HEK293 (cell line): Measurements from ENCODE around the gene TDO2.

ENCODE experiments used
- CTCF ChIA-PET: fragments of 350-600 bp; formaldehyde crosslinking; extraction: SDS; loops from one replicate; lab custom pipeline; 2021; ENCODE audit warnings: antibody characterized with exemption; lab: Yijun Ruan, JAX
- POLR2A ChIA-PET: fragments of 300-600 bp; formaldehyde crosslinking; extraction: SDS; loops from one replicate; lab custom pipeline; 2020; ENCODE audit warnings: antibody characterized with exemption, inconsistent platforms; lab: Yijun Ruan, JAX
- H3K27ac ChIP-seq: fragments of 200-500 bp; sonication (Bioruptor generic); 2 replicates; pipeline ENCODE4 v1.5.1; 2014; ENCODE audit warnings: low read depth, low read length, control low read depth, inconsistent platforms; ENCODE audit errors: extremely low read depth
- H3K36me3 ChIP-seq, 2 experiments: fragments of 200-500 bp in 1 of 2; sonication (Bioruptor generic) in 1 of 2; 1 replicate in 1 of 2; 2 replicates in 1 of 2; pipeline ENCODE4 v1.5.1; 2014 to 2017; ENCODE audit warnings: inconsistent platforms in 2 of 2, low read length in 2 of 2; ENCODE audit not compliant: control insufficient read depth in 2 of 2, insufficient read depth in 1 of 2
- H3K4me1 ChIP-seq: fragments of 200-500 bp; sonication (Bioruptor generic); 2 replicates; pipeline ENCODE4 v1.5.1; 2014; ENCODE audit warnings: mild to moderate bottlenecking, low read length, inconsistent platforms; ENCODE audit not compliant: control insufficient read depth, insufficient read depth
- H3K4me3 ChIP-seq: 2 replicates; pipeline ENCODE4 v1.5.1; 2011; ENCODE audit warnings: low read depth, mild to moderate bottlenecking, control low read depth, low read length, moderate library complexity
- H3K9me3 ChIP-seq: fragments of 200-500 bp; sonication (Bioruptor generic); 2 replicates; pipeline ENCODE4 v1.5.1; 2014; ENCODE audit warnings: low read depth, low read length, inconsistent platforms; ENCODE audit not compliant: control insufficient read depth, insufficient read depth
- GLIS2 ChIP-seq: fragments of 450-650 bp; formaldehyde crosslinking; IDR thresholded peaks from 2 replicates; pipeline ENCODE4 v1.5.1; 2016; ENCODE audit warnings: missing biosample characterization, missing genetic modification characterization
- SALL2 ChIP-seq: fragments of 450-650 bp; formaldehyde crosslinking; IDR thresholded peaks from 2 replicates; pipeline ENCODE4 v1.5.0; 2017; ENCODE audit warnings: missing biosample characterization, mild to moderate bottlenecking, missing genetic modification characterization, borderline replicate concordance
- SETDB1 ChIP-seq: IDR thresholded peaks from one replicate; pipeline ENCODE4 v1.6.1; 2017; ENCODE audit warnings: mild to moderate bottlenecking, low read length, moderate library complexity, mixed read lengths; ENCODE audit not compliant: insufficient read length
- ZBTB1 ChIP-seq: fragments of 450-650 bp; formaldehyde crosslinking; IDR thresholded peaks from 2 replicates; pipeline ENCODE4 v1.5.1; 2016; ENCODE audit warnings: missing biosample characterization, missing genetic modification characterization
- ZBTB44 ChIP-seq: fragments of 450-650 bp; IDR thresholded peaks from 2 replicates; pipeline ENCODE4 v1.5.1; 2018; ENCODE audit warnings: missing biosample characterization, mild to moderate bottlenecking, missing genetic modification characterization
- ZEB2 ChIP-seq: fragments of 450-650 bp; formaldehyde crosslinking; IDR thresholded peaks from 2 replicates; pipeline ENCODE4 v1.5.1; 2016; ENCODE audit warnings: missing biosample characterization, missing genetic modification characterization
- ZIC2 ChIP-seq: fragments of 450-650 bp; formaldehyde crosslinking; IDR thresholded peaks from 2 replicates; pipeline ENCODE4 v1.5.1; 2016; ENCODE audit warnings: missing biosample characterization, missing genetic modification characterization
- ZNF114 ChIP-seq: fragments of 450-650 bp; formaldehyde crosslinking; IDR thresholded peaks from 2 replicates; pipeline ENCODE4 v1.5.0; 2017; ENCODE audit warnings: missing biosample characterization, missing genetic modification characterization
- ZNF169 ChIP-seq: fragments of 450-650 bp; formaldehyde crosslinking; IDR thresholded peaks from 2 replicates; pipeline ENCODE4 v1.5.1; 2016; ENCODE audit warnings: missing biosample characterization, missing genetic modification characterization
- ZNF274 ChIP-seq, 2 experiments: fragments of 200-500 bp in 1 of 2; fragments of 450-650 bp in 1 of 2; sonication (Bioruptor generic) in 1 of 2; formaldehyde crosslinking in 1 of 2; IDR thresholded peaks; 2 replicates each; pipeline versions ENCODE4 v1.5.1 to v1.6.1; 2014 to 2016; ENCODE audit warnings: borderline replicate concordance in 1 of 2, inconsistent platforms in 1 of 2, low read length in 1 of 2, missing biosample characterization in 1 of 2, missing genetic modification characterization in 1 of 2
- ZNF404 ChIP-seq: fragments of 450-650 bp; formaldehyde crosslinking; IDR thresholded peaks from 2 replicates; pipeline ENCODE4 v1.5.1; 2017; ENCODE audit warnings: missing biosample characterization, missing genetic modification characterization
- ZNF426 ChIP-seq: fragments of 450-650 bp; formaldehyde crosslinking; IDR thresholded peaks from 2 replicates; pipeline ENCODE4 v1.5.1; 2017; ENCODE audit warnings: missing biosample characterization, missing genetic modification characterization, mild to moderate bottlenecking, inconsistent platforms, moderate library complexity
- ZNF580 ChIP-seq: fragments of 450-650 bp; formaldehyde crosslinking; IDR thresholded peaks from 2 replicates; pipeline ENCODE4 v1.5.1; 2016; ENCODE audit warnings: missing biosample characterization, missing genetic modification characterization
- ZNF692 ChIP-seq: fragments of 450-650 bp; formaldehyde crosslinking; IDR thresholded peaks from 2 replicates; pipeline ENCODE4 v1.5.1; 2016; ENCODE audit warnings: missing biosample characterization, missing genetic modification characterization
- ZNF777 ChIP-seq: fragments of 450-650 bp; formaldehyde crosslinking; IDR thresholded peaks from 2 replicates; pipeline ENCODE4 v1.5.1; 2017; ENCODE audit warnings: missing biosample characterization, missing genetic modification characterization, borderline replicate concordance
- TF ChIP-seq, protein P1 (sequence below): fragments of 450-650 bp; formaldehyde crosslinking; IDR thresholded peaks from 2 replicates; pipeline ENCODE4 v1.5.1; 2016; ENCODE audit warnings: missing biosample characterization, missing genetic modification characterization
- TF ChIP-seq, protein P2 (sequence below): fragments of 450-650 bp; formaldehyde crosslinking; IDR thresholded peaks from 2 replicates; pipeline ENCODE4 v1.5.1; 2016; ENCODE audit warnings: missing biosample characterization, missing genetic modification characterization, low read depth

Gene TDO2

DNA sequence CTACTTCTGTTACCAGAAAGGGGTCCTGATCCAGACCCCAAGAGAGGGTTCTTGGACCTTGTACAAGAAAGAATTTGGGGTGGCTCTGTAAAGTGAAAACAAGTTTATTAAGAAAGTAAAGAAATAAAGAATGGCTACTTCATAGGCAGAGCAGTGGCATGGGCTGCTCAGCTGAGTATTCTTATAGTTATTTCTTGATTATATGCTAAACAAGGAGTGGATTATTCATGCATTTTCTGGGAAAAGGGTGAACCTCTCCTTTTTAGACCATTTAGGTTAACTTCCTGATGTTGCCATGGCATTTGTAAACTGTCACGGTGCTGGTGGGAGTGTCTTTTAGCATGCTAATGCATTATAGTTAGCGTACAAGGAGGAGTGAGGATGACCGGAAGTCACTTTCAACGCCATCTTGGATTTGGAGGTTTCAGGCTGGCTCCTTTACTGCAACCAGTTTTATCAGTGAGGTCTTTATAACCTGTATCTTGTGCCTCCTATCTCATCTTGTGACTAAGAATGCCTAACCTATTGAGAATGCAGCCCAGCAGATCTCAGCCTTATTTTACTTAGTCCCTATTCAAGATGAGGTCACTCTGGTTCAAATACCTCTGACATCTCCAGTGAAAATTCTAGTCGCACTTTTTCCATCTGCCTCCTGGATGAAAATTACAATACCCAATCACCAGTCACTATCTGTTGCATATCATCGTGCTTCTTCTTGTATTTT lies 15.5 kb upstream of the TDO2 start (continued):
- no peak for TF ChIP-seq ZNF404 (tag by site-specific recombination)
- TF ChIP-seq SALL2 (tag by site-specific recombination), result no peak
- TF ChIP-seq ZNF777 (tag by site-specific recombination), result no peak

- CTCF ChIA-PET, result no interaction called here
- no peak overlapping the region for H3K27ac ChIP-seq
- POLR2A ChIA-PET, result no interaction called here
These were observed 14.3 kb upstream of the TDO2 start for GRCh38 chr4:155889031-155889793.

More at GRCh38 chr4:155889031-155889793, 14.3 kb upstream of the TDO2 start:
- H3K4me3 ChIP-seq, result no peak overlapping the region
- H3K36me3 ChIP-seq, result no peaks in the 10 kb centered on the region
- no peaks in the 10 kb centered on the region for H3K9me3 ChIP-seq
- TF ChIP-seq ZEB2, result no peak
- TF ChIP-seq, protein P1, sequence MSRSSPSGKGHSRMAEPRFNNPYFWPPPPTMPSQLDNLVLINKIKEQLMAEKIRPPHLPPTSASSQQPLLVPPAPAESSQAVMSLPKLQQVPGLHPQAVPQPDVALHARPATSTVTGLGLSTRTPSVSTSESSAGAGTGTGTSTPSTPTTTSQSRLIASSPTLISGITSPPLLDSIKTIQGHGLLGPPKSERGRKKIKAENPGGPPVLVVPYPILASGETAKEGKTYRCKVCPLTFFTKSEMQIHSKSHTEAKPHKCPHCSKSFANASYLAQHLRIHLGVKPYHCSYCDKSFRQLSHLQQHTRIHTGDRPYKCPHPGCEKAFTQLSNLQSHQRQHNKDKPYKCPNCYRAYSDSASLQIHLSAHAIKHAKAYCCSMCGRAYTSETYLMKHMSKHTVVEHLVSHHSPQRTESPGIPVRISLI, result no peak
- TF ChIP-seq ZNF692 (tag by site-specific recombination), result no peak
- no peak for TF ChIP-seq ZNF580 (tag by site-specific recombination)
- TF ChIP-seq ZNF274 (IDR thresholded peaks at IDR 0.05; ENCODE audit: low read length), result no peak
- TF ChIP-seq ZNF274 (tag by site-specific recombination; IDR thresholded peaks at IDR 0.05; ENCODE audit: borderline replicate concordance), result no peak
- TF ChIP-seq ZNF404 (tag by site-specific recombination), result no peak
- TF ChIP-seq ZNF169 (tag by site-specific recombination), result no peak
- TF ChIP-seq, protein P2, sequence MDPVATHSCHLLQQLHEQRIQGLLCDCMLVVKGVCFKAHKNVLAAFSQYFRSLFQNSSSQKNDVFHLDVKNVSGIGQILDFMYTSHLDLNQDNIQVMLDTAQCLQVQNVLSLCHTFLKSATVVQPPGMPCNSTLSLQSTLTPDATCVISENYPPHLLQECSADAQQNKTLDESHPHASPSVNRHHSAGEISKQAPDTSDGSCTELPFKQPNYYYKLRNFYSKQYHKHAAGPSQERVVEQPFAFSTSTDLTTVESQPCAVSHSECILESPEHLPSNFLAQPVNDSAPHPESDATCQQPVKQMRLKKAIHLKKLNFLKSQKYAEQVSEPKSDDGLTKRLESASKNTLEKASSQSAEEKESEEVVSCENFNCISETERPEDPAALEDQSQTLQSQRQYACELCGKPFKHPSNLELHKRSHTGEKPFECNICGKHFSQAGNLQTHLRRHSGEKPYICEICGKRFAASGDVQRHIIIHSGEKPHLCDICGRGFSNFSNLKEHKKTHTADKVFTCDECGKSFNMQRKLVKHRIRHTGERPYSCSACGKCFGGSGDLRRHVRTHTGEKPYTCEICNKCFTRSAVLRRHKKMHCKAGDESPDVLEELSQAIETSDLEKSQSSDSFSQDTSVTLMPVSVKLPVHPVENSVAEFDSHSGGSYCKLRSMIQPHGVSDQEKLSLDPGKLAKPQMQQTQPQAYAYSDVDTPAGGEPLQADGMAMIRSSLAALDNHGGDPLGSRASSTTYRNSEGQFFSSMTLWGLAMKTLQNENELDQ (tag by site-specific recombination), result no peak
- TF ChIP-seq ZBTB44 (tag by site-specific recombination), result no peak
- no peak for TF ChIP-seq GLIS2 (tag by site-specific recombination)
- TF ChIP-seq SETDB1, result no peak
- TF ChIP-seq ZBTB1, result no peak
- TF ChIP-seq ZNF114 (tag by site-specific recombination), result no peak
- no peak for TF ChIP-seq ZIC2 (tag by site-specific recombination)
- no peak for TF ChIP-seq ZNF426 (tag by site-specific recombination)
- peaks cover 6% of the 10 kb centered on the region; the same call in 1 of the 2 replicates for H3K4me1 ChIP-seq
